ENCODE results near the gene C1QA.

The C1QA gene

GRCh38 chr1:22636353-22636752 is at the start of gene C1QA:
Gene C1QA (plus strand): TSS chr1:22636628. CDS start chr1:22637617, 989 bp downstream.
- DNase-seq (ENCODE audit: low spot score), result no peak

GRCh38 chr1:22587247-22587646 is 49.2 kb upstream of the C1QA start:
- no peak for DNase-seq (ENCODE audit: low spot score)

GRCh38 chr1:22588899-22589422 is 47.5 kb upstream of the C1QA start:
- no peak for DNase-seq (ENCODE audit: low spot score)

GRCh38 chr1:22591576-22591975 is 44.9 kb upstream of the C1QA start:
- DNase-seq (ENCODE audit: low spot score), result no peak

GRCh38 chr1:22592051-22592450 is 44.4 kb upstream of the C1QA start:
- no peak for DNase-seq (ENCODE audit: low spot score)

GRCh38 chr1:22592919-22593790 is 43.3 kb upstream of the C1QA start:
- DNase-seq (ENCODE audit: low spot score), result no peak

GRCh38 chr1:22594396-22594795 is 42.0 kb upstream of the C1QA start:
- no peak for DNase-seq (ENCODE audit: low spot score)

GRCh38 chr1:22595108-22595507 is 41.3 kb upstream of the C1QA start:
- no peak for DNase-seq (ENCODE audit: low spot score)

GRCh38 chr1:22597301-22597965 is 39.0 kb upstream of the C1QA start:
- no peak for DNase-seq (ENCODE audit: low spot score)

- no peak for DNase-seq (ENCODE audit: low spot score)
These were observed 38.4 kb upstream of the C1QA start for GRCh38 chr1:22597996-22598395.

- no peak for DNase-seq (ENCODE audit: low spot score)
These were observed 37.7 kb upstream of the C1QA start for GRCh38 chr1:22598736-22599135.

- DNase-seq (ENCODE audit: low spot score), result no peak
These were observed 36.2 kb upstream of the C1QA start for GRCh38 chr1:22600071-22600816.

GRCh38 chr1:22600817-22601605 is 35.4 kb upstream of the C1QA start:
- no peak for DNase-seq (ENCODE audit: low spot score)

- no peak for DNase-seq (ENCODE audit: low spot score)
These were observed 34.8 kb upstream of the C1QA start for GRCh38 chr1:22601610-22602009.

- DNase-seq (ENCODE audit: low spot score), result no peak
These were observed 34.2 kb upstream of the C1QA start for GRCh38 chr1:22602060-22602740.

GRCh38 chr1:22606161-22606560 is 30.3 kb upstream of the C1QA start:
- DNase-seq (ENCODE audit: low spot score), result no peak

GRCh38 chr1:22607154-22607553 is 29.3 kb upstream of the C1QA start:
- no peak for DNase-seq (ENCODE audit: low spot score)

GRCh38 chr1:22608361-22608760 is 28.1 kb upstream of the C1QA start:
- DNase-seq (ENCODE audit: low spot score), result no peak

- no peak for DNase-seq (ENCODE audit: low spot score)
These were observed 27.1 kb upstream of the C1QA start for GRCh38 chr1:22609291-22609690.

GRCh38 chr1:22611530-22611947 is 24.9 kb upstream of the C1QA start:
- peak; percentile 82 for DNase-seq (ENCODE audit: low spot score)

All from HuH-7 (cell line).